PC-3 (cell line): ENCODE measurements around the gene FLNB. TPM values are rescaled to one million over a fixed set of nuclear protein-coding genes. Genes with fewer than 3 reads are reported as not detected.

ENCODE experiments used
- ATAC-seq: fragments of 200-7000 bp; cut with Tn5 transposase; 2 replicates; pipeline ENCODE4 v1.9.1; 2020; ENCODE audit warnings: mild to moderate bottlenecking, moderate library complexity
- BruUV-seq: library from RNA; stranded (reverse); fragments of 400-500 nt; replicated peaks from 2 replicates; lab custom pipeline; 2021; lab: Mats Ljungman, UMichigan
- CTCF ChIA-PET: fragments of 300-600 bp; sonication (Branson Sonifier 250); formaldehyde crosslinking; loops from one replicate; lab custom pipeline; 2022; ENCODE audit warnings: antibody characterized with exemption; lab: Charles Lee
- POLR2A ChIA-PET: fragments of 300-600 bp; sonication (Branson Sonifier 250); formaldehyde crosslinking; loops from one replicate; lab custom pipeline; 2022; ENCODE audit warnings: antibody characterized with exemption; ENCODE audit not compliant: unreplicated experiment; lab: Charles Lee
- DNase-seq: peaks from one replicate; pipeline ENCODE4 v3.0.0-alpha.2; 2015
- H2AFZ ChIP-seq: fragments of 300-600 bp; sonication (generic); 2 replicates; pipeline ENCODE4 v1.6.0; 2016; ENCODE audit warnings: antibody characterized with exemption, low read length
- H3F3A ChIP-seq: fragments of 300-600 bp; sonication (generic); one replicate; pipeline ENCODE4 v1.6.0; 2017; ENCODE audit warnings: antibody characterized with exemption, low read length, control low read depth, mild to moderate bottlenecking; ENCODE audit not compliant: unreplicated experiment
- H3K27ac ChIP-seq: fragments of 300-600 bp; sonication (generic); 2 replicates; pipeline ENCODE4 v1.5.1; 2016; ENCODE audit warnings: mild to moderate bottlenecking, low read length
- H3K27me3 ChIP-seq: fragments of 300-600 bp; sonication (generic); 2 replicates; pipeline ENCODE4 v1.6.1; 2016; ENCODE audit warnings: low read length, mixed read lengths
- H3K36me3 ChIP-seq: fragments of 300-600 bp; sonication (generic); 2 replicates; pipeline ENCODE4 v1.6.1; 2016; ENCODE audit warnings: low read depth, mixed run types, low read length, mixed read lengths
- H3K4me1 ChIP-seq: fragments of 300-600 bp; sonication (generic); 2 replicates; pipeline ENCODE4 v1.5.1; 2016; ENCODE audit warnings: low read length; ENCODE audit not compliant: insufficient read depth
- H3K4me2 ChIP-seq: fragments of 300-600 bp; sonication (generic); 2 replicates; pipeline ENCODE4 v1.6.0; 2016; ENCODE audit warnings: low read length
- H3K4me3 ChIP-seq: fragments of 300-600 bp; sonication (generic); 2 replicates; pipeline ENCODE4 v1.5.1; 2016; ENCODE audit warnings: mild to moderate bottlenecking, low read length, mixed read lengths
- H3K79me2 ChIP-seq: fragments of 300-600 bp; sonication (generic); 2 replicates; pipeline ENCODE4 v1.6.1; 2017; ENCODE audit warnings: low read length, mixed read lengths
- H3K9ac ChIP-seq: fragments of 300-600 bp; sonication (generic); 2 replicates; pipeline ENCODE4 v1.6.0; 2016; ENCODE audit warnings: mild to moderate bottlenecking, low read length
- H3K9me2 ChIP-seq: fragments of 300-600 bp; sonication (generic); replicated peaks from 2 replicates; pipeline ENCODE4 v1.6.1; 2016; ENCODE audit warnings: mixed run types, low read length, mixed read lengths
- H3K9me3 ChIP-seq: fragments of 300-600 bp; sonication (generic); 2 replicates; pipeline ENCODE4 v1.6.1; 2016; ENCODE audit warnings: low read length, mixed read lengths
- H4K20me1 ChIP-seq: fragments of 300-600 bp; sonication (generic); 2 replicates; pipeline ENCODE4 v1.6.1; 2016; ENCODE audit warnings: low read length, mixed read lengths
- CTCF ChIP-seq: fragments of 300-600 bp; sonication (generic); conservative IDR thresholded peaks from 2 replicates; pipeline ENCODE4 v1.5.1; 2017; ENCODE audit warnings: antibody characterized with exemption, low read depth, mild to moderate bottlenecking, low read length
- EZH2 ChIP-seq: fragments of 300-600 bp; sonication (generic); IDR thresholded peaks from one replicate; pipeline ENCODE4 v1.6.1; 2017; ENCODE audit warnings: antibody characterized with exemption, mild to moderate bottlenecking, low read length; ENCODE audit not compliant: unreplicated experiment
- EZH2phosphoT487 ChIP-seq: fragments of 300-600 bp; sonication (generic); IDR thresholded peaks from 2 replicates; pipeline ENCODE4 v1.6.1; 2018; ENCODE audit warnings: mild to moderate bottlenecking, antibody characterized with exemption, low read length, borderline replicate concordance
- intact Hi-C: fragments of 100-400 bp; cut with micrococcal nuclease; formaldehyde crosslinking; loops from 2 replicates; pipeline ENCODE4 v1.9.0; 2023
- total RNA-seq: library from RNA; depleted of rRNA; stranded (reverse); fragments of >200 nt; gene quantifications from 2 replicates; pipeline ENCODE4 v1.2.3, GENCODE V29; 2014

FLNB gene
- total RNA-seq, 1 experiment from 2014 or later: 505 TPM

DNA sequence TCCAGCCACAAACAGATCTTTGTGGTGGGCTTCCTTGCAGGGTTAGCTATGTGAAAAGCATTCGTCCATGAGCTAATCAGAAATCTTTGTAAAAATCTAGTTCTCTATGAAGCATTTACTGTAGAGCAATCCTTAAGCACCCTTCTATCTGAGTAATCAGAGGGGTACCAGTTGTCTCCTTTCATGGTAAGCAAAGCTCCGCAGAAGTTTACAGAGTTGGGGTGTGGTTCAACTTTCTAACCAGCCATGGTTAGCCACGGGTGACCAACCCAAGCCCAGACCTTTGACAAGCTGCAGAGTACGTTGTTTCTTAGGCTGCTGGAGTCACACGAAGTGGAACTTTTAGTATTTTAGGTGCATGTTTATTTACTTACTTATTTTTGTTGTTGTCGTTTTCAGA lies 77.4 kb downstream of the FLNB start:
- BruUV-seq: no TSS peak

DNA sequence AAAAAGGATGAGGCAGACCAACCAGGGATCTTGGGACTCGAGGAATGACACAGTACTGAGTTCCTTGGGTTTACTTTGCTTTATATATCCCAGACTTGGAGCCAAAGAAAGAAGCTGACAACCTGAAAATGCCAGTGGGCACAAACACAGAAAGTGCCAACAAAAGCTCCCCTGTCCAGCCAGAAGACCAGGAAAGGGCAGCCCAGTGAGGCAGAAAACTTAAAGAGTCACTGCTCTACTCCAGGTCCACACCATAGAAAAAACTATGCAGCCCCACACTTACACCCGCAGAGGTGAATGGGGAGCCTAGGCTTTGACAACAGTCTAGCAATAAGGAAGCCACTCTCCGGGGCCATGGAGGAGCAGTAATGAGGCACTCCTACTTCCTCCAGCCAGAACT lies 80.3 kb downstream of the FLNB start:
- Histone ChIP-seq H3K4me2 (no peak overlapping the region), H3K4me1 (no peaks in the 10 kb centered on the region), H3K9me3 (no peaks in the 10 kb centered on the region), H3K4me3 (no peak overlapping the region), H3K9me2 (no peaks in the 10 kb centered on the region), H4K20me1 (peaks cover 42% of the 10 kb centered on the region), H3K27ac (no peak overlapping the region), H3K79me2 (peaks cover 96% of the 10 kb centered on the region), H2AFZ (no peak overlapping the region), H3K27me3 (no peaks in the 10 kb centered on the region), H3K36me3 (peaks cover 57% of the 10 kb centered on the region), H3K9ac (no peak overlapping the region), H3F3A (no peaks in the 10 kb centered on the region)
- no peak for ATAC-seq
- TF ChIP-seq CTCF (no peak), EZH2phosphoT487 (no peak), EZH2 (no peak)
- no peak for DNase-seq
- BruUV-seq: no TSS peak
- CTCF ChIA-PET: no interaction called here
- intact Hi-C loops: no loop called here
- POLR2A ChIA-PET: no interaction called here

More for the DNA sequence above, 77.4 kb downstream of the FLNB start:
- H3K4me1 ChIP-seq: no peaks in the 10 kb centered on the region
- H3K9ac ChIP-seq: no peak overlapping the region
- no peak for TF ChIP-seq EZH2phosphoT487
- H3K79me2 ChIP-seq: peaks cover 95% of the 10 kb centered on the region
- ChIA-PET POLR2A (interaction anchor here (0.6 kb wide), 1 partner anchor 77 kb away, joined by 3 read pairs; no protein-coding TSS in a partner anchor), CTCF (interaction anchor here (0.6 kb wide), 1 partner anchor 220 kb away, joined by 7 read pairs; the partner anchor contains the start of gene RPP14)
- no peak overlapping the region for H3K4me2 ChIP-seq
- H3K9me2 ChIP-seq: no peaks in the 10 kb centered on the region
- H4K20me1 ChIP-seq: peaks cover 37% of the 10 kb centered on the region
- H3K4me3 ChIP-seq: no peak overlapping the region
- no peak for DNase-seq
- H3K27me3 ChIP-seq: no peaks in the 10 kb centered on the region
- no peak overlapping the region for H3K27ac ChIP-seq
- peaks cover 52% of the 10 kb centered on the region for H3K36me3 ChIP-seq
- H3K9me3 ChIP-seq: no peaks in the 10 kb centered on the region
- H2AFZ ChIP-seq: no peak overlapping the region
- H3F3A ChIP-seq: no peaks in the 10 kb centered on the region
- ATAC-seq: no peak
- intact Hi-C loops: no loop called here

- Histone ChIP-seq H3K4me1 (no peaks in the 10 kb centered on the region), H3K27me3 (no peaks in the 10 kb centered on the region), H4K20me1 (peaks cover 38% of the 10 kb centered on the region), H3K9me2 (no peaks in the 10 kb centered on the region), H3K9ac (no peak overlapping the region), H3K27ac (no peak overlapping the region), H3K4me2 (no peak overlapping the region), H3K9me3 (no peaks in the 10 kb centered on the region), H2AFZ (no peak overlapping the region), H3K4me3 (no peak overlapping the region), H3F3A (no peaks in the 10 kb centered on the region), H3K79me2 (peaks cover 92% of the 10 kb centered on the region), H3K36me3 (peaks cover 49% of the 10 kb centered on the region)
- no TSS peak for BruUV-seq
- ATAC-seq (no peak), DNase-seq (no peak)
- TF ChIP-seq EZH2phosphoT487: no peak
- no peak for TF ChIP-seq EZH2
- no peak for TF ChIP-seq CTCF
- intact Hi-C loops: no loop called here
- POLR2A ChIA-PET: no interaction called here
- CTCF ChIA-PET: no interaction called here
Measured at GRCh38 chr3:58090351-58090750, 82.1 kb downstream of the FLNB start.
